Limb (tissue), 2 donors: ENCODE results near the gene NISCH.

Source experiments
- DNase-seq, 2 donors: peaks; one replicate each; pipeline ENCODE4 v3.0.0-alpha.2; 2016; ENCODE audit errors: extremely low spot score in 2 of 2

The NISCH gene

DNA sequence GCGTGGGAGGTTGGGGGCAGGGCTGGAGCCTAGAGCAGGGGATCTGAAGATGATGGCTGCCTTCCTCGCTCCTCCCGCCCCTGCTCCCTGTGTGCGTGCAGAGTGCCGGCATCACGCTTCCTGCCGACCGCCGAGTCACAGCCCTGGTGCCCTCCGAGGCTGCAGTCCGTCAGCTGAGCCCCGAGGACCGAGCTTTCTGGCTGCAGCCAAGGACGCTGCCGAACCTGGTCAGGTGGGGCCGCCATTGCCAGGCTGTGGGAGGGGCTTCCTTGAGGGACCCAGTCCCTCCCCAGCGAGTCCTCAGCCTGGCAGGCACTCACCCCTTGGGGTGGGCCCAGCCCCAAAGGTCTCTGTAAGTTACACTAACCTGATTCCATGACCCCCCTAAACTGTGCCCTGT, 57.3 kb downstream of the NISCH start:
- DNase-seq: no peak

- no peak for DNase-seq
These were observed 57.9 kb downstream of the NISCH start for GRCh38 chr3:52513281-52513680.

- no peak for DNase-seq
These were observed 59.2 kb downstream of the NISCH start for GRCh38 chr3:52514576-52514975.

DNA sequence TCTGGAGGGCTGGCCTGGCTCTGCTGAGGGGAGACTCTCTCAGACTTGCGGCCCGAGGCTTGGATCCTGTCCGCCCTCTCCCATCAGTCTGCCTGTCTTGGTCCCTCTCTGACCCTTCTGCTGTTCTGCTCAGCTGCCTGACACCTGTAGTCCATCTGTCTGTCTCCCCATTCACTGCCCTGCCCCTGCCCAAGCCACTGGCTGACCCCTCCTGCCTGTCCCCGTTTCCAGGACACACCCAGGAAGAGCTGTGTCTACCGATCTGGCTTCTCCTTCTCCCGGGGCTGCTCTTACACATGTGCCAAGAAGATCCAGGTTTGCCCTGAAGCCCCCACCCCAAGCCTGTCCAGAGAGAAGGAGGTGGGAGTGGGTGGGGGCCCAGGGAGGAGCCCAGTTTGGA, 59.8 kb downstream of the NISCH start:
- DNase-seq: no peak

GRCh38 chr3:52516509-52517195, 61.2 kb downstream of the NISCH start:
- no peak for DNase-seq

DNA sequence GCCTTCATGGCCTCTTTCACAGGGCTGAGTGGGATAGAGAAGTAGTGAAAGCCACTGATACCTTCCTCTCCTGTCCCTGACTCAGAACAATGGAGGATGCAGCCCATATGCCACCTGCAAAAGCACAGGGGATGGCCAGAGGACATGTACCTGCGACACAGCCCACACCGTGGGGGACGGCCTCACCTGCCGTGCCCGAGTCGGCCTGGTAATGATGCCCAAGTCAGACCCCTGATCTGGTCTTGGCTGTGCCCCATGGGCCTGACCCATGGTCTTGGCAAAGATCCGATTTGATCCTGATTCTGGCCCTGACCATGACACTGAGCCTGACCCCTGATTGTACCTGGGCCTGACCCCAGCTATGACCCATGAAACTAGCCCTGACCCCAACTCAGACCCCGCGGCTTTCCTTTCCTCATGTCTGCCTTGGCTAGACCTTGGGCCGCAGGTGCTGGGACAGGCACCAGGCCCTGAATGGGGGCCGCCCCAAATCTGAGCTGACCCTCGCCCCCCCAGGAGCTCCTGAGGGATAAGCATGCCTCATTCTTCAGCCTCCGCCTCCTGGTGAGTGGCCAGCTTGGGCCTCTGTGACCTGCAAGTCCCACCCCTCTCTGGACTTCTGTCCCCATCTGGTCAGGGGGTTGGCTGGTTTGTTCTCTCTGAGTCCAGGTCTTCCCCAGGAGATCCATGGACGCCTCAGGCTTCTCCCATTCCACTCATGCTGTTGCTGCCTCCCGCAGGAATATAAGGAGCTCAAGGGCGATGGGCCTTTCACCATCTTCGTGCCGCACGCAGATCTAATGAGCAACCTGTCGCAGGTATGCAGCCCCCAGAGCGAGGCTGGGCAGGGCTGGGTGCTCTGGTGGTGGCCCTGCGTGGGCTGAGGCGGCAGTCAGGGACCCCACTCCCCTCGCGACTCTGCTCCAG, 62.7 kb downstream of the NISCH start:
- DNase-seq: no peak

GRCh38 chr3:52518723-52519444, 63.5 kb downstream of the NISCH start:
- DNase-seq: peak in 1 of 2 donors; percentile 52

DNA sequence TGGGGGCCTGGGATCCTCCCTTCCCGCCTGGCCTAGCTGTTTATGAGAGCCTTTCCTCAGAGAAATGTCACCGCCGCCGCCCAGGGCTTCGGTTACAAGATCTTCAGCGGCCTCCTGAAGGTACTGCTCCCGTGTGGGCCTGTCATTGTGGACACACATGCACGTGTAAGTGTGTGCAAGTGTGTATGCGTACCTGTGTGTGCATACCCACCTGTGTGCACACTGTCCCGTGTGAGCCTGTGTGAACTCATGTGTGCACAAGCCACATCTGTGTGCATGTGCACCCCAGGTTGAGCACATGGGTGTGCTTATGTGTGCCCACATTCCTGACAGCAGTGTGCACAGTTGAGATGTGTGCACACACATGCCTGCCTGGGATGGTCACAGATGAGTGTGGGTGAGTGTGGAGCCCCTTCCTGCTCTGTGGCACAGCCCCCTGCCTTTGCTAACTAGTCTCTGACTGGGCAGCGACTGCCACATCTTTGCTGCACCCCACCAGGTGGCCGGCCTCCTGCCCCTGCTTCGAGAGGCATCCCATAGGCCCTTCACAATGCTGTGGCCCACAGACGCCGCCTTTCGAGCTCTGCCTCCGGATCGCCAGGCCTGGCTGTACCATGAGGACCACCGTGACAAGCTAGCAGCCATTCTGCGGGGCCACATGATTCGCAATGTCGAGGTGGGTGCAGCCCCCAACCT, 64.2 kb downstream of the NISCH start:
- no peak for DNase-seq

- no peak for DNase-seq
These were observed 64.8 kb downstream of the NISCH start for GRCh38 chr3:52520141-52520667.

DNA sequence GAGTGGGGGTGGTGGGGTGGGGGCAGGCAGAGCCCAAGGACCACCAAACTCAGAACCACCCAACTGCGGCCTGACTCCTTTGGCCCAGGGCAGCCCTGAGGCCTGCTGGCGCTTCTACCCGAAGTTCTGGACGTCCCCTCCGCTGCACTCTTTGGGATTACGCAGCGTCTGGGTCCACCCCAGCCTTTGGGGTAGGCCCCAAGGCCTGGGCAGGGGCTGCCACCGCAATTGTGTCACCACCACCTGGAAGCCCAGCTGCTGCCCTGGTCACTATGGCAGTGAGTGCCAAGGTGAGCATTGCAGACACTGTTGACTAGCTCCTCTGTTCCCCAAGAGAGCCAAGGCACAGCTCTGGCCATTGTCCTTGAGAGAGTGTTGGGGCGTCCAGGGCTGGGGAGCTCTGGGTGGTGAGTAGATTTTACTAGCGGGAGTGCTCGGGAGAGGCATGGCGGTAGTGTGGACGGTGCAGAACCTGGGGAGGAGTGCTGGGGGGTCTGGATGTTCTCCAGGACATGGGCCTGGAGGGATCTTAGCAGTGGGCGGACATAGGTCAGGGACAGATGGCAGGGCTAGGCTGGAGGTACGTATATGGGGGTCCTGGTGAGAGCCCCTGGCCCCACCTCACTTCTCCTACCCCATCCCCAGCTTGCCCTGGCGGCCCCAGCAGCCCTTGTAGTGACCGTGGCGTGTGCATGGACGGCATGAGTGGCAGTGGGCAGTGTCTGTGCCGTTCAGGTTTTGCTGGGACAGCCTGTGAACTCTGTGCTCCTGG, 65.5 kb downstream of the NISCH start:
- DNase-seq: no peak

DNA sequence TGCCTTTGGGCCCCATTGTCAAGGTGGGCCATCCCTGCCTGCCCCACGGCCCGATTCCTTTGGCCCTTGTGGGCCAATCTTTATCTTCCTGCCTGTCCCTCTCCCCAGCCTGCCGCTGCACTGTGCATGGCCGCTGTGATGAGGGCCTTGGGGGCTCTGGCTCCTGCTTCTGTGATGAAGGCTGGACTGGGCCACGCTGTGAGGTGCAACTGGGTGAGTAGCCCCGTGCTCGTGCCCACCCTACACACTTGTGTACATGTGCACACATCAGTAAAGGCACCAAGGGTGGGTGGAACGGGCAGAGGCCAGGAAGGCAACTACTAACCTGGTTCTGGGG, 66.1 kb downstream of the NISCH start:
- DNase-seq: no peak

DNA sequence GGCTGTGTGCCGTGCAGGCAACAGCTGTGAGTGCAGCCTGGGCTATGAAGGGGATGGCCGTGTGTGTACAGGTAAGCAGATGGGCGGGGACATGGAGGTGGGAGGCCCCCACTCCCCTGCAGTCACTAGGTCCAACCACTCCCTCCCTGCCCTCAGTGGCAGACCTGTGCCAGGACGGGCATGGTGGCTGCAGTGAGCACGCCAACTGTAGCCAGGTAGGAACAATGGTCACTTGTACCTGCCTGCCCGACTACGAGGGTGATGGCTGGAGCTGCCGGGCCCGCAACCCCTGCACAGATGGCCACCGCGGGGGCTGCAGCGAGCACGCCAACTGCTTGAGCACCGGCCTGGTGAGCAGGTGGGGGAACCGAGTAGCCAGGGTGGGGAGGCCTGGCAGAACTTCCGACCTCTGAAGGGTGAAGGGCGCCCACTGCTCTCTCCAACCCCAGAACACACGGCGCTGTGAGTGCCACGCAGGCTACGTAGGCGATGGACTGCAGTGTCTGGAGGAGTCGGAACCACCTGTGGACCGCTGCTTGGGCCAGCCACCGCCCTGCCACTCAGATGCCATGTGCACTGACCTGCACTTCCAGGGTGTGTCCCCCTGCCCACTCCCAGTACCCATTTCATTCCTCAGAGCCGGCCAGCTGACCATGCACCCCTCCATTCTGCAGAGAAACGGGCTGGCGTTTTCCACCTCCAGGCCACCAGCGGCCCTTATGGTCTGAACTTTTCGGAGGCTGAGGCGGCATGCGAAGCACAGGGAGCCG, 66.7 kb downstream of the NISCH start:
- DNase-seq: no peak

DNA sequence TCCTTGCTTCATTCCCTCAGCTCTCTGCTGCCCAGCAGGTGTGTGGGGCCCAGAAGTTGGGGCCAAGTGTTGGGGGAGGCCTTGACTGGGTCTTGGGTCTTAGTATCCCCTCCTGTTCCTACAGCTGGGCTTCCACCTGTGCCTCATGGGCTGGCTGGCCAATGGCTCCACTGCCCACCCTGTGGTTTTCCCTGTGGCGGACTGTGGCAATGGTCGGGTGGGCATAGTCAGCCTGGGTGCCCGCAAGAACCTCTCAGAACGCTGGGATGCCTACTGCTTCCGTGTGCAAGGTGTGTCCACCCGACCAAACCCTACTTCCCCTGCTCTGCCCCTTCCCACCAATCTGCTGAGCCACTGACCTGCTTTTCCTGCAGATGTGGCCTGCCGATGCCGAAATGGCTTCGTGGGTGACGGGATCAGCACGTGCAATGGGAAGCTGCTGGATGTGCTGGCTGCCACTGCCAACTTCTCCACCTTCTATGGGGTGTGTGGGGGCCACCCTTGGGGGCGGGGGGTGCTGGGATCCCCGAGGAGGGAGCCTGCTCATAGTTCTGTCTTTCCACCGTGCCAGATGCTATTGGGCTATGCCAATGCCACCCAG, 67.3 kb downstream of the NISCH start:
- no peak for DNase-seq

DNA sequence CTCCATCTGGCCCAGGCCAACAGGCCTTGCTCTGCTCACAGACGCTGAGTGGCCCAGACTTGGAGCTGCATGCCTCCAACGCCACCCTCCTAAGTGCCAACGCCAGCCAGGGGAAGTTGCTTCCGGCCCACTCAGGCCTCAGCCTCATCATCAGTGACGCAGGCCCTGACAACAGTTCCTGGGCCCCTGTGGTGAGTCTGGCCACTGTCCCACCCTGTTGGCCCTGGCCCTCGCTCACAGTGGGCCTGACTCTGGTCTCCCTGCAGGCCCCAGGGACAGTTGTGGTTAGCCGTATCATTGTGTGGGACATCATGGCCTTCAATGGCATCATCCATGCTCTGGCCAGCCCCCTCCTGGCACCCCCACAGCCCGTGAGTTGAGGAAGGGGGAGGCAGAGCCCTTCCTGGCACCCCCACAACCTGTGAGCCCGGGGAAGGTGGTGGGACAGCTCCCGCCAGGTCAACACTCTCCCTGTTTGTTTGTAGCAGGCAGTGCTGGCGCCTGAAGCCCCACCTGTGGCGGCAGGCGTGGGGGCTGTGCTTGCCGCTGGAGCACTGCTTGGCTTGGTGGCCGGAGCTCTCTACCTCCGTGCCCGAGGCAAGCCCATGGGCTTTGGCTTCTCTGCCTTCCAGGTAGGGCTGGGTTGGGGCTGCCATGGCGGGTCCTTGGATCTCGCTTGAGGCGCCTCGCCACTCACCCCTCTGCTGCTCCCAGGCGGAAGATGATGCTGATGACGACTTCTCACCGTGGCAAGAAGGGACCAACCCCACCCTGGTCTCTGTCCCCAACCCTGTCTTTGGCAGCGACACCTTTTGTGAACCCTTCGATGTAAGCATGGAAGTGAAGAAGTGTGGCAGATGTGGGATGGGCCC, 68.2 kb downstream of the NISCH start:
- DNase-seq: no peak

DNA sequence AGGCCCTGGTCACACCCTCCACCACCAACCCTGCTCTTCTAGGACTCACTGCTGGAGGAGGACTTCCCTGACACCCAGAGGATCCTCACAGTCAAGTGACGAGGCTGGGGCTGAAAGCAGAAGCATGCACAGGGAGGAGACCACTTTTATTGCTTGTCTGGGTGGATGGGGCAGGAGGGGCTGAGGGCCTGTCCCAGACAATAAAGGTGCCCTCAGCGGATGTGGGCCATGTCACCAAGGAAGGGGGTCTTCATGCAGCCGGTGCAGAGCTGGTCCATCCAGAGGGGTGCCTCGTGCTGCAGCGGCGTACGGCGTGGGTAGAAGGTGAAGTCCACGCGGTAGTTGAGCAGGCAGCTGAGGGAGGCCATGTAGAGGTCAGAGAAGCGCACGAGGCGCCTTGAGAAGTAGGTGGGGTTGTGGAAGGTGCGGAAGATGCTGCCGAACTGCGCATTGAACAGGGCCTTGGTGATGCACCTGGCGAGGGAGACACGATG, 68.9 kb downstream of the NISCH start:
- DNase-seq: no peak

- DNase-seq: no peak
These were observed 69.6 kb downstream of the NISCH start for GRCh38 chr3:52524752-52525679.
